Endothelial cell (in vitro differentiated cells): ENCODE data around the gene KLHL36. TPM values are rescaled to one million over a fixed set of nuclear protein-coding genes. Genes with fewer than 3 reads are reported as not detected.

Experiments used
- DNase-seq: peaks from one replicate; pipeline ENCODE4 v3.0.0; 2021; ENCODE audit warnings: low spot score
- H3K27ac Mint-ChIP-seq: one replicate; pipeline ENCODE4 v1.8.0; 2021; ENCODE audit warnings: mixed read lengths, inconsistent platforms; ENCODE audit not compliant: unreplicated experiment
- H3K27me3 Mint-ChIP-seq: one replicate; pipeline ENCODE4 v1.8.0; 2021; ENCODE audit warnings: mild to moderate bottlenecking, moderate library complexity, mixed read lengths, inconsistent platforms; ENCODE audit not compliant: unreplicated experiment
- H3K36me3 Mint-ChIP-seq: one replicate; pipeline ENCODE4 v1.8.0; 2021; ENCODE audit warnings: mild to moderate bottlenecking, low read depth, mixed read lengths, inconsistent platforms; ENCODE audit not compliant: unreplicated experiment
- H3K4me1 Mint-ChIP-seq: one replicate; pipeline ENCODE4 v1.8.0; 2021; ENCODE audit warnings: mild to moderate bottlenecking, mixed read lengths, inconsistent platforms; ENCODE audit not compliant: unreplicated experiment
- H3K4me3 Mint-ChIP-seq: one replicate; pipeline ENCODE4 v1.8.0; 2021; ENCODE audit warnings: mild to moderate bottlenecking, mixed read lengths, inconsistent platforms; ENCODE audit not compliant: unreplicated experiment
- H3K9me3 Mint-ChIP-seq: one replicate; pipeline ENCODE4 v1.8.0; 2021; ENCODE audit warnings: mixed read lengths, inconsistent platforms; ENCODE audit not compliant: unreplicated experiment
- CTCF ChIP-seq: fragments of 200-600 bp; sonication (generic); IDR thresholded peaks from one replicate; pipeline ENCODE4 v1.5.0; 2021; ENCODE audit warnings: antibody characterized with exemption; ENCODE audit not compliant: unreplicated experiment
- long read RNA-seq: library from polyadenylated mRNA; unstranded; transcript quantifications from one replicate; pipeline ENCODE4 v2.0.0, GENCODE V29; 2020; ENCODE audit not compliant: unreplicated experiment
- total RNA-seq: library from RNA; stranded (reverse); fragmentation: NEBNext Ultra II Directional; extraction: Animal tissue kit (Norgen Biotek cat#: 25700); gene quantifications from one replicate; pipeline ENCODE4 v1.2.1, GENCODE V29; 2021; ENCODE audit not compliant: unreplicated experiment

Gene KLHL36
- total RNA-seq: 40.8 TPM
- long read RNA-seq, partial matches to known transcripts: 4 of 9 reads
- long read RNA-seq, other reads (novel, unspliced or antisense): 2 of 9 reads

- peaks cover 17% of the 10 kb centered on the region for H3K36me3 Mint-ChIP-seq
- H3K27me3 Mint-ChIP-seq: peaks cover 12% of the 10 kb centered on the region
- no peak for TF ChIP-seq CTCF
- peaks cover 6% of the 10 kb centered on the region for H3K4me1 Mint-ChIP-seq
- peak within 1 kb of the TSS; percentile 94 for H3K4me3 Mint-ChIP-seq
- H3K27ac Mint-ChIP-seq: peak within 1 kb of the TSS; percentile 72
- H3K9me3 Mint-ChIP-seq: no peaks in the 10 kb centered on the region
- DNase-seq: peak; percentile 63
Measured at GRCh38 chr16:84647828-84648594, at the start of gene KLHL36. KLHL36 (plus strand) TSS chr16:84648511; CDS start chr16:84650868, 2,357 bp downstream.

- no peak for TF ChIP-seq CTCF
- peaks cover 59% of the 10 kb centered on the region for H3K4me1 Mint-ChIP-seq
- H3K4me3 Mint-ChIP-seq: peak overlapping the region; percentile 86
- peaks cover 12% of the 10 kb centered on the region for H3K27me3 Mint-ChIP-seq
- peak overlapping the region; percentile 100 for H3K27ac Mint-ChIP-seq
- peak; percentile 69 for DNase-seq
- H3K36me3 Mint-ChIP-seq: peaks cover 7% of the 10 kb centered on the region
- H3K9me3 Mint-ChIP-seq: no peaks in the 10 kb centered on the region
Measured at GRCh38 chr16:84599521-84600202, 48.6 kb upstream of the KLHL36 start.

GRCh38 chr16:84600343-84601229, 47.7 kb upstream of the KLHL36 start:
- Mint-ChIP-seq H3K4me1 (peaks cover 59% of the 10 kb centered on the region), H3K4me3 (no peak overlapping the region), H3K9me3 (no peaks in the 10 kb centered on the region), H3K27ac (peak overlapping the region; percentile 100), H3K36me3 (peaks cover 10% of the 10 kb centered on the region), H3K27me3 (peaks cover 11% of the 10 kb centered on the region)
- no peak for DNase-seq
- no peak for TF ChIP-seq CTCF

GRCh38 chr16:84603140-84603816, 45.0 kb upstream of the KLHL36 start:
- Mint-ChIP-seq H3K4me1 (peaks cover 45% of the 10 kb centered on the region), H3K36me3 (peaks cover 14% of the 10 kb centered on the region), H3K27me3 (peaks cover 10% of the 10 kb centered on the region), H3K4me3 (no peak overlapping the region), H3K9me3 (no peaks in the 10 kb centered on the region), H3K27ac (peak overlapping the region; percentile 70)
- DNase-seq: no peak
- no peak for TF ChIP-seq CTCF
